Measurements from ENCODE around the gene SETD7. TPM values are rescaled to one million over a fixed set of nuclear protein-coding genes. Genes with fewer than 3 reads are reported as not detected.

The SETD7 gene
- total and polyA plus RNA-seq, 2 of the 4 experiments (the other 2 are of a cell fraction): 17.0 to 46.6 TPM

- intact Hi-C loops (cut with micrococcal nuclease): loop anchor here (1.0 kb wide), 1 partner anchor 48 kb away; no protein-coding TSS in a partner anchor
- POLR2A ChIA-PET (ENCODE audit: unreplicated experiment): no interaction called here
Measured at GRCh38 chr4:139602776-139603360, 46.8 kb upstream of the SETD7 start.

More at GRCh38 chr4:139602776-139603360, 46.8 kb upstream of the SETD7 start:
- no peak overlapping the region for H4K5ac ChIP-seq (ENCODE audit: low read depth, low read length)
- CTCF ChIA-PET: interaction anchor here (0.6 to 3.2 kb wide), 16 partner anchors 11 to 727 kb away, joined by 3 to 37 read pairs (median 4); no protein-coding TSS in a partner anchor
- no peak overlapping the region for H2AK9ac ChIP-seq (replicated peaks; ENCODE audit: low read depth, low read length, poor library complexity)
- H2BK5ac ChIP-seq (ENCODE audit: low read depth, low read length, poor library complexity, severe bottlenecking): no peak overlapping the region
- H2BK20ac ChIP-seq (ENCODE audit: low read depth, low read length): no peak overlapping the region
- dilution Hi-C loops (cut with HindIII; ENCODE audit: low sequenced_read_pairs, unreplicated experiment) (no loop called here), in situ Hi-C loops (cut with MboI; ENCODE audit: low sequenced_read_pairs) (no loop called here)
- no peaks in the 10 kb centered on the region for H4K20me1 ChIP-seq (ENCODE audit: insufficient read depth, low read length)
- H3K14ac ChIP-seq (replicated peaks; ENCODE audit: low read depth, low read length): no peak overlapping the region
- H4K91ac ChIP-seq (ENCODE audit: insufficient read depth, low read depth, low read length): no peak overlapping the region
- no peaks in the 10 kb centered on the region for H3K9me1 ChIP-seq (ENCODE audit: insufficient read depth, low read length)
- H2BK120ac ChIP-seq (ENCODE audit: low read depth, low read length): no peak overlapping the region
- no peak overlapping the region for H3K4ac ChIP-seq (ENCODE audit: low read depth, low read length)
- H3K79me1 ChIP-seq (ENCODE audit: low read depth in 1 of 2, low read length in 2 of 2): no peaks in the 10 kb centered on the region
- no peak overlapping the region; a peak in 1 of 4 replicates for H4K8ac ChIP-seq (ENCODE audit: low read depth in 2 of 2, low read length in 2 of 2)
- 0 out of 3 replicates have a peak overlapping the region, but pooled peaks have one; percentile 6 for H2BK15ac ChIP-seq (ENCODE audit: low read depth, low read length)
- H3K4me1 ChIP-seq (ENCODE audit: control insufficient read depth, insufficient read depth, low read length): peaks cover 5% of the 10 kb centered on the region; the same call in 1 of the 2 replicates
- peaks cover 14% of the 10 kb centered on the region for H3K27me3 ChIP-seq (ENCODE audit: control insufficient read depth, insufficient read depth, low read length)
- ATAC-seq (ENCODE audit: low read depth) (no peak; the same call in 1 of the 2 replicates), DNase-seq (no peak)
- peak overlapping the region; percentile 55 for H3K27ac ChIP-seq (ENCODE audit: insufficient read depth, low read length)
- no peak overlapping the region for H3K23ac ChIP-seq (ENCODE audit: low read depth, low read length)
- H3K4me2 ChIP-seq (ENCODE audit: low read depth, low read length): peak overlapping the region; percentile 51
- 31% methylated on average over 3 of the region's 6 CpGs; no CpG with 5 or more reads in 1 of the 2 experiments for WGBS, 2 experiments (ENCODE audit: extremely low coverage in 2 of 2, insufficient read length in 1 of 2)
- no peak overlapping the region for H2AFZ ChIP-seq (replicated peaks; ENCODE audit: low read length, poor library complexity)
- H3K9ac ChIP-seq (ENCODE audit: low read depth, low read length): no peak overlapping the region
- BruUV-seq (replicated peaks): no TSS peak
- H2AK5ac ChIP-seq (ENCODE audit: low read depth, low read length): no peak overlapping the region
- H3K4me3 ChIP-seq (ENCODE audit: insufficient read depth, low read depth, low read length): no peak overlapping the region
- peak overlapping the region; percentile 37; the same call in 1 of the 2 replicates for H3K18ac ChIP-seq (ENCODE audit: low read depth, low read length)
- TF ChIP-seq SMC3 (IDR thresholded peaks at IDR 0.05; ENCODE audit: low read depth, low read length) (no peak), MXI1 (IDR thresholded peaks at IDR 0.05; ENCODE audit: borderline replicate concordance, low read depth, low read length) (no peak)
- H3K36me3 ChIP-seq (ENCODE audit: control insufficient read depth, insufficient read depth, low read length): no peaks in the 10 kb centered on the region
- no peak overlapping the region for H3K56ac ChIP-seq (ENCODE audit: extremely low read depth, insufficient read depth, low read length)
- H3K9me3 ChIP-seq (ENCODE audit: control insufficient read depth, insufficient read depth, low read length): no peaks in the 10 kb centered on the region; the same call in 1 of the 2 replicates
